K562 (cell line): ENCODE results near the gene FITM2. TPM values are rescaled to one million over a fixed set of nuclear protein-coding genes. Genes with fewer than 3 reads are reported as not detected.

ENCODE experiments used
- BDP1 ChIP-seq: IDR thresholded peaks from 3 replicates; pipeline ENCODE4 v1.6.1; 2011; ENCODE audit not compliant: insufficient read length, insufficient read depth
- CHCHD3 ChIP-seq: fragments of 250-450 bp; sonication (Bioruptor Pico); IDR thresholded peaks from 2 replicates; pipeline ENCODE4 v2.1.2; 2022; ENCODE audit warnings: mild to moderate bottlenecking
- GABPB1 ChIP-seq: sonication (generic); formaldehyde crosslinking; IDR thresholded peaks from 2 replicates; pipeline ENCODE4 v1.8.0; 2022; ENCODE audit warnings: mild to moderate bottlenecking, missing genetic modification reagents
- GATAD2A ChIP-seq: fragments of 450-650 bp; IDR thresholded peaks from 2 replicates; pipeline ENCODE4 v1.6.1; 2017
- HDAC2 ChIP-seq: fragments of 450-650 bp; IDR thresholded peaks from 2 replicates; pipeline ENCODE4 v1.6.1; 2016; ENCODE audit warnings: mild to moderate bottlenecking
- HSF4 ChIP-seq: fragments of 250-450 bp; sonication (Bioruptor Pico); IDR thresholded peaks from 2 replicates; pipeline ENCODE4 v2.1.2; 2022; ENCODE audit warnings: mild to moderate bottlenecking, moderate library complexity, borderline replicate concordance
- IRF2 ChIP-seq: sonication (generic); formaldehyde crosslinking; IDR thresholded peaks from 2 replicates; pipeline ENCODE4 v1.8.1; 2022; ENCODE audit warnings: mild to moderate bottlenecking, missing genetic modification reagents
- KDM2B ChIP-seq: fragments of 250-450 bp; sonication (Bioruptor Pico); IDR thresholded peaks from 2 replicates; pipeline ENCODE4 v1.8.0; 2021; ENCODE audit warnings: mild to moderate bottlenecking, moderate library complexity
- NR3C1 ChIP-seq: sonication (generic); formaldehyde crosslinking; IDR thresholded peaks from 2 replicates; pipeline ENCODE4 v1.8.1; 2022; ENCODE audit warnings: missing genetic modification reagents
- PRMT5 ChIP-seq: sonication (generic); formaldehyde crosslinking; IDR thresholded peaks from 2 replicates; pipeline ENCODE4 v1.5.0; 2020; ENCODE audit warnings: missing genetic modification reagents
- PURB ChIP-seq: sonication (generic); formaldehyde crosslinking; IDR thresholded peaks from 2 replicates; pipeline ENCODE4 v1.9.0; 2021; ENCODE audit warnings: low read depth, mild to moderate bottlenecking, missing genetic modification reagents
- SP2 ChIP-seq: IDR thresholded peaks from 2 replicates; pipeline ENCODE4 v1.6.1; 2011; ENCODE audit warnings: mild to moderate bottlenecking, low read depth, low read length, moderate library complexity; ENCODE audit not compliant: poor library complexity, severe bottlenecking; ENCODE audit errors: extremely low read depth
- SRSF1 ChIP-seq: fragments of 200-400 bp; formaldehyde crosslinking; IDR thresholded peaks from 2 replicates; pipeline ENCODE4 v1.6.1; 2017; ENCODE audit warnings: mild to moderate bottlenecking, low read depth, low read length, moderate library complexity
- ZNF3 ChIP-seq: fragments of 250-450 bp; sonication (Bioruptor Pico); IDR thresholded peaks from 2 replicates; pipeline ENCODE4 v1.5.0; 2021; ENCODE audit warnings: mild to moderate bottlenecking, moderate library complexity
- polyA plus RNA-seq, 8 experiments: library from polyadenylated mRNA; depleted of rRNA in 4 of 8; stranded (reverse) in 5 of 8; unstranded in 3 of 8; fragments of >200 nt; fragmentation: Nextera tagmentation in 2 of 8; fragmentation: Illumina TruSeq in 1 of 8; extraction: Ambion mirVana in 2 of 8; extraction: Trizol in 1 of 8; gene quantifications; 2 replicates each; pipeline versions ENCODE4 v1.2.1 to v1.2.3, GENCODE V29; 2011 to 2014; ENCODE audit warnings: inconsistent platforms in 1 of 8, missing spikeins in 1 of 8
- total RNA-seq, 7 experiments: library from RNA; depleted of rRNA in 6 of 7; stranded (reverse); fragments of >200 nt in 6 of 7; fragmentation: Illumina TruSeq in 2 of 7; extraction: Trizol in 2 of 7; gene quantifications; 2 replicates each; pipeline versions ENCODE4 v1.2.1 to v1.2.3, GENCODE V29; 2011 to 2021; ENCODE audit warnings: low replicate concordance in 1 of 7
- TF ChIP-seq, protein P1 (sequence below): fragments of 250-450 bp; sonication (Bioruptor Pico); IDR thresholded peaks from 2 replicates; pipeline ENCODE4 v1.4.0; 2020
- TF ChIP-seq, protein P2 (sequence below): sonication (generic); formaldehyde crosslinking; IDR thresholded peaks from 2 replicates; pipeline ENCODE4 v1.8.0; 2022; ENCODE audit warnings: missing genetic modification reagents, mild to moderate bottlenecking, moderate library complexity, borderline replicate concordance
- TF ChIP-seq, protein P3 (sequence below): sonication (generic); formaldehyde crosslinking; IDR thresholded peaks from 2 replicates; pipeline ENCODE4 v1.8.1; 2022; ENCODE audit warnings: missing genetic modification reagents
- TF ChIP-seq, protein P4 (sequence below): IDR thresholded peaks from 2 replicates; pipeline ENCODE4 v1.6.1; 2014; ENCODE audit warnings: antibody characterized with exemption

The FITM2 gene
- total and polyA plus RNA-seq, 9 of the 15 experiments (the other 6 are each of a cell fraction or from before 2014, with no cell fraction given) = 0.64 to 2.8 (median 1.8) TPM

DNA sequence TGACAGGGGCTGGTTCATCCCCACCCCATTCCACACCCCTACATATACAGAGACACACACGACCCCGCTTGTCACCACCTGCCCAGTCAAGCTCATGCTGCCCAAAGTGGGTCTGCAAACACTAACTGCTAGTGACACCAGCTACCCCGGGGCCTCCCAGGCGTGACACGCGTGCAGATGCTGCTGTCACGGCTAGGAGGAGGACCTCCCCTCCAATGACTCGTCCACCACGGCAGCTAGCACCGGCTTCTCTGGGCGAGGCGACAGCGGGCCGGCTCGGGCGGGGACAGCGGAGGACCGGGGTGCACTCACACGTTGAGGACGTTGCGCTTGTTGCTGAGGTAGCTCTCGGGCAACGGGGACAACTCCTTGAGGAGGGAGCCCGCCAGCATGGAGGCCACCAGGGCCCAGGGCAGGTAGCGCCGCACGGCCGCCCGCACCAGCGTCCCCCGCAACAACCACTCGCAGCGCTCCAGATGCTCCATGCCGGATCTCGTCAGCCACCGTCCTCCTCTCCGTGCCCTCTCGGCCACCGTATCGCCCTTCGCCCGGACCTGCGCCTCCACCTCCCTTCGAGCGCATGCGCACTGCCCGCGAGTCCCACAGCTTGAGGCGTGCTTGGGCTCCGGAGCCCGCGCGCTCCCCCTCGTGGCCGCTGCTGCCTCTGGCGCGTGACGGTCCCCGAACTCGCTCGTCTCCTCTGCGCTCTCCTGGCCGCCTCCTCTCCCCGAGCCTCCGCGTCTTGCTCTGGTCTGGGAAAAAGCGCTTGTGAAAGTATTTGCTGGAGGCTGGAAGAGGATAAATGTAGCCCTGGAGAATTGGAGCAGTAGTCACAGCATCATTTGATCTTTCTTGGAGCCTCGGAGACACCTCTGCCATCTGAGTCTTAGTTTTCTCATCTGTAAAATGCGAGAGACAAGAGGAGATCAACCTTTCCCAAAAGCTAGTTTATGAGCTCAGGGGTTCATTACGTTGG lies at the start of gene FITM2 (continued):
- TF ChIP-seq, protein P1, sequence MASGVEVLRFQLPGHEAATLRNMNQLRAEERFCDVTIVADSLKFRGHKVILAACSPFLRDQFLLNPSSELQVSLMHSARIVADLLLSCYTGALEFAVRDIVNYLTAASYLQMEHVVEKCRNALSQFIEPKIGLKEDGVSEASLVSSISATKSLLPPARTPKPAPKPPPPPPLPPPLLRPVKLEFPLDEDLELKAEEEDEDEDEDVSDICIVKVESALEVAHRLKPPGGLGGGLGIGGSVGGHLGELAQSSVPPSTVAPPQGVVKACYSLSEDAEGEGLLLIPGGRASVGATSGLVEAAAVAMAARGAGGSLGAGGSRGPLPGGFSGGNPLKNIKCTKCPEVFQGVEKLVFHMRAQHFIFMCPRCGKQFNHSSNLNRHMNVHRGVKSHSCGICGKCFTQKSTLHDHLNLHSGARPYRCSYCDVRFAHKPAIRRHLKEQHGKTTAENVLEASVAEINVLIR (CRISPR knock-in tag) = no peak
- TF ChIP-seq, protein P2, sequence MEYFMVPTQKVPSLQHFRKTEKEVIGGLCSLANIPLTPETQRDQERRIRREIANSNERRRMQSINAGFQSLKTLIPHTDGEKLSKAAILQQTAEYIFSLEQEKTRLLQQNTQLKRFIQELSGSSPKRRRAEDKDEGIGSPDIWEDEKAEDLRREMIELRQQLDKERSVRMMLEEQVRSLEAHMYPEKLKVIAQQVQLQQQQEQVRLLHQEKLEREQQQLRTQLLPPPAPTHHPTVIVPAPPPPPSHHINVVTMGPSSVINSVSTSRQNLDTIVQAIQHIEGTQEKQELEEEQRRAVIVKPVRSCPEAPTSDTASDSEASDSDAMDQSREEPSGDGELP (CRISPR knock-in tag) = peak; percentile 86
- no peak for TF ChIP-seq SP2
- no peak for TF ChIP-seq ZNF3 (CRISPR knock-in tag)
- TF ChIP-seq HSF4 (CRISPR knock-in tag) = no peak
- TF ChIP-seq PURB (CRISPR knock-in tag) = no peak
- TF ChIP-seq CHCHD3 (CRISPR knock-in tag) = no peak
- TF ChIP-seq, protein P3, sequence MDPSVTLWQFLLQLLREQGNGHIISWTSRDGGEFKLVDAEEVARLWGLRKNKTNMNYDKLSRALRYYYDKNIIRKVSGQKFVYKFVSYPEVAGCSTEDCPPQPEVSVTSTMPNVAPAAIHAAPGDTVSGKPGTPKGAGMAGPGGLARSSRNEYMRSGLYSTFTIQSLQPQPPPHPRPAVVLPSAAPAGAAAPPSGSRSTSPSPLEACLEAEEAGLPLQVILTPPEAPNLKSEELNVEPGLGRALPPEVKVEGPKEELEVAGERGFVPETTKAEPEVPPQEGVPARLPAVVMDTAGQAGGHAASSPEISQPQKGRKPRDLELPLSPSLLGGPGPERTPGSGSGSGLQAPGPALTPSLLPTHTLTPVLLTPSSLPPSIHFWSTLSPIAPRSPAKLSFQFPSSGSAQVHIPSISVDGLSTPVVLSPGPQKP (CRISPR knock-in tag) = no peak
- TF ChIP-seq, protein P4, sequence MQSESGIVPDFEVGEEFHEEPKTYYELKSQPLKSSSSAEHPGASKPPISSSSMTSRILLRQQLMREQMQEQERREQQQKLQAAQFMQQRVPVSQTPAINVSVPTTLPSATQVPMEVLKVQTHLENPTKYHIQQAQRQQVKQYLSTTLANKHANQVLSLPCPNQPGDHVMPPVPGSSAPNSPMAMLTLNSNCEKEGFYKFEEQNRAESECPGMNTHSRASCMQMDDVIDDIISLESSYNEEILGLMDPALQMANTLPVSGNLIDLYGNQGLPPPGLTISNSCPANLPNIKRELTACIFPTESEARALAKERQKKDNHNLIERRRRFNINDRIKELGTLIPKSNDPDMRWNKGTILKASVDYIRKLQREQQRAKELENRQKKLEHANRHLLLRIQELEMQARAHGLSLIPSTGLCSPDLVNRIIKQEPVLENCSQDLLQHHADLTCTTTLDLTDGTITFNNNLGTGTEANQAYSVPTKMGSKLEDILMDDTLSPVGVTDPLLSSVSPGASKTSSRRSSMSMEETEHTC = peak; percentile 86
- TF ChIP-seq BDP1 = no peak
- TF ChIP-seq KDM2B (CRISPR knock-in tag) = no peak; the same call in 1 of the 2 replicates
- TF ChIP-seq HDAC2 = no peak
- TF ChIP-seq PRMT5 = no peak
- TF ChIP-seq IRF2 (CRISPR knock-in tag) = no peak
- no peak for TF ChIP-seq NR3C1
- no peak for TF ChIP-seq GATAD2A
- no peak for TF ChIP-seq SRSF1
- TF ChIP-seq GABPB1 (CRISPR knock-in tag) = peak; percentile 82
